Neuronal stem cell (in vitro differentiated cells): Measurements from ENCODE around the gene NOP14.

Experiments
- DNase-seq: peaks from one replicate; pipeline ENCODE4 v3.0.0-alpha.2; 2013; ENCODE audit warnings: low spot score
- H2AFZ ChIP-seq: one replicate; pipeline ENCODE4 v1.6.1; 2013; ENCODE audit warnings: mild to moderate bottlenecking, low read length, inconsistent platforms
- H2AK5ac ChIP-seq: 2 replicates; pipeline ENCODE4 v1.6.1; 2013; ENCODE audit warnings: low read depth, mild to moderate bottlenecking, inconsistent platforms, low read length, moderate library complexity, mixed read lengths
- H2BK120ac ChIP-seq: 2 replicates; pipeline ENCODE4 v1.6.1; 2013; ENCODE audit warnings: low read depth, mild to moderate bottlenecking, inconsistent platforms, low read length, moderate library complexity, mixed read lengths
- H2BK12ac ChIP-seq: one replicate; pipeline ENCODE4 v1.6.1; 2013; ENCODE audit warnings: low read length, inconsistent platforms
- H2BK15ac ChIP-seq: 2 replicates; pipeline ENCODE4 v1.6.1; 2013; ENCODE audit warnings: mild to moderate bottlenecking, low read length, inconsistent platforms, mixed read lengths
- H2BK5ac ChIP-seq: one replicate; pipeline ENCODE4 v1.6.1; 2013; ENCODE audit warnings: inconsistent platforms, mild to moderate bottlenecking, low read length, moderate library complexity
- H3K14ac ChIP-seq: one replicate; pipeline ENCODE4 v1.6.1; 2013; ENCODE audit warnings: low read length, inconsistent platforms
- H3K18ac ChIP-seq: 2 replicates; pipeline ENCODE4 v1.6.1; 2013; ENCODE audit warnings: low read length, inconsistent platforms
- H3K23ac ChIP-seq: 2 replicates; pipeline ENCODE4 v1.6.1; 2013; ENCODE audit warnings: low read depth, mild to moderate bottlenecking, mixed read lengths, low read length, inconsistent platforms; ENCODE audit not compliant: poor library complexity
- H3K27ac ChIP-seq: replicated peaks from 3 replicates; pipeline ENCODE4 v1.5.1; 2013; ENCODE audit warnings: low read length, inconsistent platforms
- H3K27me3 ChIP-seq, 3 experiments: 2 replicates each; pipeline ENCODE4 v1.6.1; 2013; ENCODE audit warnings: low read length in 3 of 3, mild to moderate bottlenecking in 2 of 3, inconsistent platforms in 1 of 3, low read depth in 1 of 3, mixed read lengths in 1 of 3, moderate library complexity in 1 of 3; ENCODE audit not compliant: control insufficient read depth in 3 of 3, insufficient read depth in 3 of 3
- H3K36me3 ChIP-seq, 2 donors: replicated peaks in 1 of 2; 2 replicates each; pipeline ENCODE4 v1.6.1; 2013; ENCODE audit warnings: low read length in 2 of 2; ENCODE audit not compliant: control insufficient read depth in 2 of 2, insufficient read depth in 2 of 2
- H3K4ac ChIP-seq: 2 replicates; pipeline ENCODE4 v1.6.1; 2013; ENCODE audit warnings: inconsistent platforms, mild to moderate bottlenecking, low read length, moderate library complexity
- H3K4me1 ChIP-seq, 2 donors: 1 replicate in 1 of 2; 2 replicates in 1 of 2; pipeline ENCODE4 v1.6.1; 2013; ENCODE audit warnings: low read length in 2 of 2, low read depth in 1 of 2; ENCODE audit not compliant: control insufficient read depth in 2 of 2, insufficient read depth in 1 of 2
- H3K4me2 ChIP-seq: one replicate; pipeline ENCODE4 v1.6.1; 2013; ENCODE audit warnings: mild to moderate bottlenecking, low read length, inconsistent platforms; ENCODE audit not compliant: insufficient read depth, poor library complexity, severe bottlenecking
- H3K4me3 ChIP-seq, 2 donors: 2 replicates each; pipeline ENCODE4 v1.5.1; 2013; ENCODE audit warnings: low read length in 2 of 2, mild to moderate bottlenecking in 2 of 2, inconsistent platforms in 1 of 2, moderate library complexity in 1 of 2
- H3K79me1 ChIP-seq: one replicate; pipeline ENCODE4 v1.6.1; 2013; ENCODE audit warnings: low read depth, mild to moderate bottlenecking, inconsistent platforms, low read length, moderate library complexity
- H3K9ac ChIP-seq: one replicate; pipeline ENCODE4 v1.6.1; 2013; ENCODE audit warnings: mild to moderate bottlenecking, low read depth, low read length, inconsistent platforms; ENCODE audit not compliant: poor library complexity
- H3K9me3 ChIP-seq, 2 donors: replicated peaks in 1 of 2; 2 replicates each; pipeline versions ENCODE3 to v1.6.1; 2013; ENCODE audit warnings: low read length in 2 of 2, mild to moderate bottlenecking in 2 of 2, inconsistent platforms in 1 of 2, low read depth in 1 of 2, mixed read lengths in 1 of 2, moderate library complexity in 1 of 2; ENCODE audit not compliant: control insufficient read depth in 2 of 2, insufficient read depth in 1 of 2
- H4K8ac ChIP-seq: one replicate; pipeline ENCODE4 v1.6.1; 2013; ENCODE audit warnings: low read depth, mild to moderate bottlenecking, inconsistent platforms, low read length, moderate library complexity
- H4K91ac ChIP-seq: one replicate; pipeline ENCODE4 v1.6.1; 2013; ENCODE audit warnings: low read length, low read depth, mild to moderate bottlenecking, inconsistent platforms; ENCODE audit not compliant: poor library complexity
- WGBS, 2 donors: extraction: QIAGEN DNeasy Blood & Tissue Kit; methylation state at CpG; one replicate each; pipeline ENCODE4 v1.1.7; 2013; ENCODE audit warnings: missing lambda C conversion rate in 2 of 2, mixed read lengths in 1 of 2; ENCODE audit not compliant: insufficient read length in 2 of 2, insufficient replicate concordance in 1 of 2; ENCODE audit errors: extremely low coverage in 2 of 2; 5-methylcytosine and 5-hydroxymethylcytosine counted together

Gene NOP14

GRCh38 chr4:2981256-2981819 lies 18.1 kb upstream of the NOP14 start:
- no peak overlapping the region for H4K8ac ChIP-seq
- no peak overlapping the region for H2BK15ac ChIP-seq
- no peak overlapping the region for H3K9ac ChIP-seq
- peaks cover 2 to 12% of the 10 kb centered on the region in 2 donors for H3K9me3 ChIP-seq
- WGBS, 2 donors, result no CpG with 5 or more reads among the region's 4 CpGs
- no peak overlapping the region for H3K4me2 ChIP-seq
- H3K4me3 ChIP-seq, result no peak overlapping the region
- H2AFZ ChIP-seq, result no peak overlapping the region
- no peak overlapping the region for H3K4ac ChIP-seq
- H2BK12ac ChIP-seq, result no peak overlapping the region
- no peak overlapping the region for H3K18ac ChIP-seq
- H3K23ac ChIP-seq, result peak overlapping the region; percentile 89
- H3K27me3 ChIP-seq, result no peaks in the 10 kb centered on the region
- H2BK5ac ChIP-seq, result no peak overlapping the region
- no peak overlapping the region for H3K14ac ChIP-seq
- H2BK120ac ChIP-seq, result no peak overlapping the region
- peaks cover 0 to 2% of the 10 kb centered on the region in 2 donors for H3K4me1 ChIP-seq
- H4K91ac ChIP-seq, result no peak overlapping the region
- no peak overlapping the region for H3K27ac ChIP-seq
- no peaks in the 10 kb centered on the region for H3K79me1 ChIP-seq
- H2AK5ac ChIP-seq, result no peak overlapping the region
- no peaks in the 10 kb centered on the region for H3K36me3 ChIP-seq
- no peak for DNase-seq

- no peak overlapping the region for H4K8ac ChIP-seq
- H3K9me3 ChIP-seq, result peaks cover 2 to 12% of the 10 kb centered on the region in 2 donors
- no peak for DNase-seq
- no peak overlapping the region for H2AFZ ChIP-seq
- WGBS, 2 donors, result no CpG with 5 or more reads among the region's 14 CpGs
- no peak overlapping the region for H2BK12ac ChIP-seq
- H3K23ac ChIP-seq, result no peak overlapping the region
- no peak overlapping the region for H3K14ac ChIP-seq
- no peak overlapping the region for H2AK5ac ChIP-seq
- H2BK120ac ChIP-seq, result no peak overlapping the region
- H4K91ac ChIP-seq, result no peak overlapping the region
- peaks cover 0 to 2% of the 10 kb centered on the region in 2 donors for H3K4me1 ChIP-seq
- H2BK15ac ChIP-seq, result no peak overlapping the region
- H3K4ac ChIP-seq, result no peak overlapping the region
- H3K79me1 ChIP-seq, result no peaks in the 10 kb centered on the region
- no peak overlapping the region for H3K4me3 ChIP-seq
- no peak overlapping the region for H3K9ac ChIP-seq
- H2BK5ac ChIP-seq, result no peak overlapping the region
- no peaks in the 10 kb centered on the region for H3K27me3 ChIP-seq
- no peak overlapping the region for H3K27ac ChIP-seq
- H3K4me2 ChIP-seq, result no peak overlapping the region
- no peaks in the 10 kb centered on the region for H3K36me3 ChIP-seq
- no peak overlapping the region for H3K18ac ChIP-seq
These were observed 14.2 kb upstream of the NOP14 start for GRCh38 chr4:2977211-2978088.

GRCh38 chr4:2971275-2971674 lies 8.1 kb upstream of the NOP14 start:
- Histone ChIP-seq H3K14ac (no peak overlapping the region), H3K9ac (no peak overlapping the region), H2AFZ (no peak overlapping the region), H3K27ac (no peak overlapping the region), H3K18ac (no peak overlapping the region), H2AK5ac (no peak overlapping the region), H3K23ac (no peak overlapping the region), H3K79me1 (no peaks in the 10 kb centered on the region), H3K4me3 (no peak overlapping the region), H2BK120ac (no peak overlapping the region), H4K8ac (no peak overlapping the region), H4K91ac (no peak overlapping the region), H2BK5ac (no peak overlapping the region), H2BK15ac (no peak overlapping the region), H3K9me3 (no peaks in the 10 kb centered on the region), H3K4ac (no peak overlapping the region), H3K4me2 (no peak overlapping the region), H3K4me1 (no peaks in the 10 kb centered on the region), H2BK12ac (no peak overlapping the region), H3K27me3 (no peaks in the 10 kb centered on the region), H3K36me3 (no peaks in the 10 kb centered on the region)
- no peak for DNase-seq
- no CpG with 5 or more reads among the region's 3 CpGs for WGBS, 2 donors

- no peak overlapping the region for H3K18ac ChIP-seq
- no peak overlapping the region for H3K4ac ChIP-seq
These were observed 5.2 kb upstream of the NOP14 start for GRCh38 chr4:2968381-2968780.

More at GRCh38 chr4:2968381-2968780, 5.2 kb upstream of the NOP14 start:
- Histone ChIP-seq H4K91ac (no peak overlapping the region), H3K4me3 (no peak overlapping the region), H2BK120ac (no peak overlapping the region), H3K4me1 (peaks cover 0 to 2% of the 10 kb centered on the region in 2 donors), H3K4me2 (no peak overlapping the region), H3K27me3 (no peaks in the 10 kb centered on the region), H2AK5ac (no peak overlapping the region), H3K9ac (no peak overlapping the region), H3K14ac (no peak overlapping the region), H2BK12ac (no peak overlapping the region), H3K79me1 (no peaks in the 10 kb centered on the region), H4K8ac (no peak overlapping the region), H3K9me3 (no peaks in the 10 kb centered on the region), H3K36me3 (peaks cover 0 to 4% of the 10 kb centered on the region in 2 donors), H2BK5ac (no peak overlapping the region), H3K27ac (no peak overlapping the region), H3K23ac (no peak overlapping the region), H2AFZ (no peak overlapping the region), H2BK15ac (no peak overlapping the region)
- no CpG with 5 or more reads among the region's 3 CpGs for WGBS, 2 donors
- no peak for DNase-seq
